PC-9 (cell line): ENCODE results near the gene ABTB2.

ENCODE experiments used
- CTCF ChIP-seq: fragments of 200-600 bp; sonication (generic); conservative IDR thresholded peaks from 2 replicates; pipeline ENCODE4 v1.6.1; 2017; ENCODE audit warnings: mixed run types, antibody characterized with exemption, mild to moderate bottlenecking, moderate library complexity
- EZH2 ChIP-seq: fragments of 200-600 bp; sonication (generic); IDR thresholded peaks from 2 replicates; pipeline ENCODE4 v1.8.0; 2017; ENCODE audit warnings: antibody characterized with exemption, low read depth

DNA sequence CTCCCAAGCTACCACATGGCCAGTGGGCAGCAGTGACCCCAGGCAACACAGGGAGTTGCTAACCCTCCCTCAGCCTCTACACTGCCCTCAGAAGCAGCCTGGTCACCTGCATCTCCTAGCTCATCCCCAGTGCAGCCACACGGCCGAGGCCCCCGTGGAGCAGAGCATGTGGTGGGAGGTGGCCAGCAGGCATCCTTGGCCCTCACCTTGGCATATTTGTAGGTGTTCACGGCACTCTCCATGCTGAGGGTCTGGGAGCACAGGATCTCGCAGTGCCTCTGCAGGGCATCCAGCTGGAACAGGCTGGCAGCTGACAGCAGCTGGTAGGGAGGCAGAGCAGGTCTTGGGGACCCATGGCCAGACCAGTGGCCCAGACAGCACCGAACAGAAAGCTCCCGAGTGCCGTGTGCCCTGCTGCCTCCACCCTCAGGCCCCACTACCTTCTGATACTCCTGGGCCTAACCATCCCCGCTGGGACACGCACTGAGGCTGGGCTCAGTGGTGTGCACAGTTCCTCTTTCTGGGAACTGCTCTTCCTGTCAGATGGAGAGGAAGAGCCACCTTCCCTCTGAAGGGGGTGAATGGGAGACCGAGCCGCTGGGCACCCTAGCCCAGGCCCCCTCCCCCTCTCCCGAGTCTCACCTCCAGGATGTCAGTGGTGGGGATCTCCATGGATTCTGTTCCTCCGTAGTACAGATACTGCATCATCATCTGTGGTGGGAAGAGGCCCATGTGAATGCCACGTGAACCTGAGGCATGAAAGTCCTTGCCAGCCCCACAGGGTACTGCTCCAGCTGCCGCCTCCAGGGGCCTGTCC, 203.5 kb downstream of the ABTB2 start:
- TF ChIP-seq CTCF (no peak), EZH2 (no peak)
